HUES6 (cell line): ENCODE measurements around the gene ELMO2.
"Not testable (repeated sequence)": the region's sequence is repeated elsewhere in the genome, so short reads cannot be mapped to it uniquely, and the experiment has no call there.

Experiments
- H3K27ac ChIP-seq: 2 replicates; pipeline ENCODE4 v1.7.0; 2013; ENCODE audit warnings: low read depth, mild to moderate bottlenecking, low read length, inconsistent platforms
- H3K27me3 ChIP-seq: 2 replicates; pipeline ENCODE4 v1.6.1; 2013; ENCODE audit warnings: low read length; ENCODE audit not compliant: control insufficient read depth, insufficient read depth
- H3K36me3 ChIP-seq: 2 replicates; pipeline ENCODE4 v1.6.1; 2013; ENCODE audit warnings: low read length; ENCODE audit not compliant: control insufficient read depth, insufficient read depth
- H3K4me1 ChIP-seq: 2 replicates; pipeline ENCODE4 v1.6.1; 2013; ENCODE audit warnings: low read length; ENCODE audit not compliant: control insufficient read depth, insufficient read depth
- H3K4me3 ChIP-seq: 2 replicates; pipeline ENCODE4 v1.5.1; 2013; ENCODE audit warnings: low read depth, low read length
- H3K9ac ChIP-seq: one replicate; pipeline ENCODE4 v1.6.1; 2013; ENCODE audit warnings: mild to moderate bottlenecking, low read length
- H3K9me3 ChIP-seq: 2 replicates; pipeline ENCODE4 v1.6.1; 2013; ENCODE audit warnings: low read depth, low read length; ENCODE audit not compliant: control insufficient read depth, insufficient read depth

ELMO2 gene

DNA sequence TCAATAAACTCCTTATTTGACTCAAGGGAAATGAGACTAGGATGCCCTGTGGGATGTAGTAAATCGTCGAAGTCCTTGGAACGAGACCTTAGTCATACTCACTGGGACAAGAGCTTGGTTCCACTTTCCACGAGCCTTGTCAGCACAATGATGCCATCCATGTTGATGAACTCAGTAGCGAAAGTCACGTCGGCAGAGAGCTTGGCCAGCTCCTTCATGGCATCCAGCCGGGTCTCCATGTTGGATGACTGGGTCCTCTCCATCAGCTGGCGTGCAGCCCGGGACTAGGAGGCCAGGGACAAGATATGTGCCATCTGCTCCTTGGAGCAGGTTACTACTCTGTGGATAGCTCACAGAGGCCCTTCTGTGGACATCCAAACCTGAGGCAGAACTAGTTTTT is 17.5 kb downstream of the ELMO2 start:
- Histone ChIP-seq H3K27ac (no peak overlapping the region), H3K36me3 (peaks cover 87% of the 10 kb centered on the region), H3K9ac (no peak overlapping the region), H3K27me3 (no peaks in the 10 kb centered on the region), H3K4me1 (no peaks in the 10 kb centered on the region), H3K4me3 (no peak overlapping the region), H3K9me3 (no peaks in the 10 kb centered on the region)

DNA sequence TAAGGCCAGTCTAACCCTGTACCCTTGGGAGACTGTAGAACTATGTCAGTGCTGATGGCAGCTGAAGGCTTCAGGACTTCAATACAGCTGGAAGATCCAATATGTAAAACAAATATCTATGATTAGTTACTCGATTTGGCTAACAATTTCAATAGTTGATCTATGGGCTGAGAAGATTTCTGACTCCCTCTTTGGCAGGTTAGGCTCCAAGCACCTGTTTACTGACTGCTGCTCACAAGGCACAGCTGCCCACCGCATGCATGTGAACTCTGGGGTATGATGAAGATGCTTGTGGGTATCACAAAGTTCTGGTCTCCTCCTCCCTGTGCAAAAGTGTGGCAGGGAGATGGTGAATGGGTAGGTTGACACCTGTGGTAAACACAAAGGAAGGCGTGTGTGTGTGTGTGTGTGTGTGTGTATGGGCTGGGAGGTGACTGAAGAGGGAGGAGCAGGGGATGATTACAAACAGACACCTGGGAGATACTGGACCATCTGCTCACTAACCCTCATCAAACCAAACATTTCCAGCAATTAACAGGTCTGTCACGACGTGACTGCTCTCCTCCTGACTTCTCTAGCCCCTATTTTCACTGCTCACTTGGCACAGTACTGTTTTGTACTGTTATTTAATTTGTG is 18.1 kb downstream of the ELMO2 start:
- Histone ChIP-seq H3K9me3 (no peaks in the 10 kb centered on the region), H3K4me3 (no peak overlapping the region), H3K36me3 (peaks cover 87% of the 10 kb centered on the region), H3K4me1 (no peaks in the 10 kb centered on the region), H3K9ac (no peak overlapping the region), H3K27me3 (no peaks in the 10 kb centered on the region), H3K27ac (no peak overlapping the region)

GRCh38 chr20:46387054-46387453 is 19.4 kb downstream of the ELMO2 start:
- not testable (repeated sequence) for H3K27ac ChIP-seq, H3K4me1 ChIP-seq, H3K9me3 ChIP-seq, H3K4me3 ChIP-seq, H3K9ac ChIP-seq, H3K27me3 ChIP-seq
- H3K36me3 ChIP-seq, result peaks cover 87% of the 10 kb centered on the region

DNA sequence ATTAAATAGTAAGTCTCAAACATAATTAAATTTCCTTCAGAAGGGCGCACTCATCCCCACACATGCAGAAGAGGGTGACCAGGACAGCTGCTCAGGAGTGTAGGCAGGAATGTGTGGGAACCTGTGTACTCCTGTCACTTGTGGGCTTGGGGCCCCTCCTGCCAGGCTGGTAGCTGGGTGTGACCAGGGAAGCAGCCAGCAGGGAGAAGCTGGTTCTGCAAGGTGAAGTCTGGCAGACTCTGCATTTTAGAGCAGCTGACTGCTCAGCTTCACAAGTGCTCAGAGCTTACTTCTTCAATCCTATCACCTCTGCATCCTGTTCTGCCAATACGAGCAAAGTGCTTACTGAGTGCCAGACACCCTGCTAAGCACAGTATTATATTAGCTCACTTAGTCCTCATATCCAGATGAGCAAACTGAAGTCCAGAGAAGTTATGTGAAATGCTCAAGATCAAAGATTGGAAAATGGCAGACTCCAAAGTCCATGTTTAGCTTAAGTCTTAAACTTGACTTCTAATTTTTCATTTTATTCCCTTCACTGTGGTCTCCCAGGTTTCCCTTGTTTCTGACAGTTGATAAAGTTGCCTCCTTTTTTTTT is 27.9 kb downstream of the ELMO2 start:
- Histone ChIP-seq H3K36me3 (peaks cover 91% of the 10 kb centered on the region), H3K9me3 (no peaks in the 10 kb centered on the region), H3K4me1 (no peaks in the 10 kb centered on the region), H3K9ac (no peak overlapping the region), H3K4me3 (no peak overlapping the region), H3K27ac (no peak overlapping the region), H3K27me3 (no peaks in the 10 kb centered on the region)

- Histone ChIP-seq H3K27me3 (no peaks in the 10 kb centered on the region), H3K9me3 (no peaks in the 10 kb centered on the region), H3K4me3 (no peak overlapping the region), H3K36me3 (peaks cover 91% of the 10 kb centered on the region), H3K9ac (no peak overlapping the region), H3K27ac (no peak overlapping the region), H3K4me1 (no peaks in the 10 kb centered on the region)
Measured at GRCh38 chr20:46377518-46377917, 28.9 kb downstream of the ELMO2 start.

- H3K4me3 ChIP-seq, result no peak overlapping the region
- H3K4me1 ChIP-seq, result no peaks in the 10 kb centered on the region
- no peaks in the 10 kb centered on the region for H3K27me3 ChIP-seq
- H3K9ac ChIP-seq, result no peak overlapping the region
- H3K9me3 ChIP-seq, result no peaks in the 10 kb centered on the region
- H3K27ac ChIP-seq, result no peak overlapping the region
- H3K36me3 ChIP-seq, result peaks cover 90% of the 10 kb centered on the region
Measured at GRCh38 chr20:46376196-46376785, 30.1 kb downstream of the ELMO2 start.

DNA sequence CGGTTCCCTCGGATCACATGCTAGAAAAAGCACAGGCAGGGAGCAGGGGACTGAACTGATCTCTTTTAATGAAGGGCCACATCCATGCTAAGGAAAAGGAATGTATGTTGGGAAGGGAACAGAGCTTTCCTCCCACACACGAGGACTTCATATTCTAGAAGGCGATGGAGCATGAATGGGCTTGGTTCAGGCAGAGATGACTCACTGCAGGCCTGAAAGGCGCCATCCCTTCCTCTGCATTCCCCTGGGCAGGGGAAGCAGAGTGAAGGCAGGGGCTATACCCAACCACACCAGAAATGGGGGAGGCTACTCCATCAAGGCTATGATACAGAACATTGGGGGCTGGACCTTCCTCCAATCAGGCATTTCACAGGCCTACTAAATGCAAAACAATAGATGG is 30.6 kb downstream of the ELMO2 start:
- Histone ChIP-seq H3K27ac (no peak overlapping the region), H3K36me3 (peaks cover 91% of the 10 kb centered on the region), H3K9ac (no peak overlapping the region), H3K27me3 (no peaks in the 10 kb centered on the region), H3K4me3 (no peak overlapping the region), H3K4me1 (no peaks in the 10 kb centered on the region), H3K9me3 (no peaks in the 10 kb centered on the region)

- H3K27ac ChIP-seq, result no peak overlapping the region
Measured at GRCh38 chr20:46374383-46374782, 32.0 kb downstream of the ELMO2 start.

DNA sequence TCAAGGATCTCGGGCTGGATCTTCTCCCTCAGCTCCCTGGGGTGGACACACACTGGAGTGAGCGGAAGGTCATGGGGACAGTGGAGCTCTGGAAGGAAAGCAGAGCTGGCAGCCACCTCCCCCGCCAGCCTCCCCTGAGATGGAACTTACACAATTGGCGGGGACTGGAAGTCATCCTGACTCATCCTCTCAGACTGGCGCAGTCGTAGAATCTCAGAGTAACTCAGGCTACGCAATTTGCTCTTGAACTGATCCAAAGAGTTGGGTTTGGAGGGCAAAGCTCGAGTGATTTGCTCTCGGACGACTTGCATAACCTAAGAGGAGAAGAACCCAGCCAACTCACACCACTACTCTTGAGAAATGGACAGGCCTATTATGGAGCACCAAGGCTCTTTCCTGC is 34.8 kb downstream of the ELMO2 start:
- H3K9me3 ChIP-seq, result no peaks in the 10 kb centered on the region
- no peak overlapping the region for H3K4me3 ChIP-seq
- peaks cover 99% of the 10 kb centered on the region for H3K36me3 ChIP-seq
- H3K27me3 ChIP-seq, result no peaks in the 10 kb centered on the region
- H3K4me1 ChIP-seq, result no peaks in the 10 kb centered on the region
- no peak overlapping the region for H3K27ac ChIP-seq
- H3K9ac ChIP-seq, result no peak overlapping the region

More at GRCh38 chr20:46374383-46374782, 32.0 kb downstream of the ELMO2 start:
- no peak overlapping the region for H3K9ac ChIP-seq
- H3K4me1 ChIP-seq, result no peaks in the 10 kb centered on the region
- H3K36me3 ChIP-seq, result peaks cover 93% of the 10 kb centered on the region
- no peaks in the 10 kb centered on the region for H3K27me3 ChIP-seq
- H3K4me3 ChIP-seq, result no peak overlapping the region
- no peaks in the 10 kb centered on the region for H3K9me3 ChIP-seq

GRCh38 chr20:46368902-46369268 is 37.5 kb downstream of the ELMO2 start:
- Histone ChIP-seq H3K9me3 (no peaks in the 10 kb centered on the region), H3K36me3 (peaks cover 86% of the 10 kb centered on the region), H3K9ac (no peak overlapping the region), H3K4me3 (no peak overlapping the region), H3K27me3 (no peaks in the 10 kb centered on the region), H3K4me1 (no peaks in the 10 kb centered on the region), H3K27ac (no peak overlapping the region)

DNA sequence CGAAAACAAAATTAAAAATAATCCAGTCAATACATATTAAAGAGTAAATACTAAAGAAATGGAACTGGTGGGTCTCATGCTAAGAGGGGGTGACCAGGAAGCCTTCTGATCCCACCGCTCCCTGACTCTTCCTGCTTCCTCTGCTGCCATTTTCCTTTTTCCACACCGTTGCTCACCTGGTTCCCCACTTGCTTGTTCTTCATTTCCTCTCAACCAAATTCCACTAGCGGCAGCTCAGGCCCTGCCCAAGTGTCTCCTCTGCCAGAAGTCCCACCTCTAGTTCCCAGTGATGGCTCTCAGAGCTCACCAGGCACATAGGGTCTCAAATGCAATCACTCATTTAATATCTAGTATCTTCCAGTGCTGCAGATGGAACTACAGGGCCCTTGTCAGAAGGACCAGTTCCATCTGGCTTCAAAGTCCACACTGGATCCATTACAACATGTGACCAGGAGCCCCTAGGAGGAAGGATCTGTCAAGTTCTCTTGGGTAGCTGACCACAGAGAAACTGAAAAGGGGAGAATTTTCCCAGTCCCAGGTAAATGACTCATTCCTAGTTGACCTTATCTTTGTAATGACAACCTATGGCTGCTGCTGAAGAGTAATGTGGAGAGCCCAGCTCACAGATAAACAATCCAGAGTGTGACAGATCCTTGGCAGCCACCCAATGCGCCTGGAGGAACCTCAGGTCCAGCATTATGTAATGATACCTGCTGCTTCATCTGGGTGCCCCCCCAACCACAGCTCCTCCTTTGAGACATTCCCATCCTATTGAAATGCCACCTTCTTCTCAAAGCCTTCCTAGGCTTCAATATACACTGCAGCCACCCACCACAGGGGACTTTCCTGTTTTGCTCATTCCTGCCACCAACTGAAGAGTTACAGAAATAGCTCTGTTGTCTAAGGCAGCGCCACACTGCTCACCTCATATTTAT is 38.2 kb downstream of the ELMO2 start:
- H3K27me3 ChIP-seq, result no peaks in the 10 kb centered on the region
- no peak overlapping the region for H3K27ac ChIP-seq
- no peak overlapping the region for H3K9ac ChIP-seq
- H3K9me3 ChIP-seq, result no peaks in the 10 kb centered on the region
- H3K4me1 ChIP-seq, result peaks cover 4% of the 10 kb centered on the region; the same call in 1 of the 2 replicates
- no peak overlapping the region for H3K4me3 ChIP-seq
- peaks cover 79% of the 10 kb centered on the region for H3K36me3 ChIP-seq
